Posterior cingulate gyrus (tissue), 11 donors: ENCODE data around the gene GRAMD2B.
"Not testable (repeated sequence)": the region's sequence is repeated elsewhere in the genome, so short reads cannot be mapped to it uniquely, and the experiment has no call there.

ENCODE experiments used
- DNase-seq, 10 donors: peaks; one replicate each; pipeline versions ENCODE4 v3.0.0 to v3.0.0-alpha.2; 2020 to 2021; ENCODE audit warnings: mixed read lengths in 3 of 10
- intact Hi-C: fragments of 100-400 bp; cut with DNase I; formaldehyde crosslinking; loops from one replicate; pipeline ENCODE4 v1.15.1; 2023

GRAMD2B gene, protein sequence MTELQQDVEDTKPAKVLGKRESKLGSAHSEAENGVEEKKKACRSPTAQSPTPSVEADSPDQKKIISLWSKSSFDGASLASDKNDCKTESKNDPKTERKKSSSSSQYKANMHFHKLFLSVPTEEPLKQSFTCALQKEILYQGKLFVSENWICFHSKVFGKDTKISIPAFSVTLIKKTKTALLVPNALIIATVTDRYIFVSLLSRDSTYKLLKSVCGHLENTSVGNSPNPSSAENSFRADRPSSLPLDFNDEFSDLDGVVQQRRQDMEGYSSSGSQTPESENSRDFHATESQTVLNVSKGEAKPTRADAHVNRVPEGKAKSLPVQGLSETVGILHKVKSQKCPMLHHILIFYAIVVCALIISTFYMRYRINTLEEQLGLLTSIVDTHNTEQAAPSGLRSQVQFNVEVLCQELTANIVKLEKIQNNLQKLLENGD

DNA sequence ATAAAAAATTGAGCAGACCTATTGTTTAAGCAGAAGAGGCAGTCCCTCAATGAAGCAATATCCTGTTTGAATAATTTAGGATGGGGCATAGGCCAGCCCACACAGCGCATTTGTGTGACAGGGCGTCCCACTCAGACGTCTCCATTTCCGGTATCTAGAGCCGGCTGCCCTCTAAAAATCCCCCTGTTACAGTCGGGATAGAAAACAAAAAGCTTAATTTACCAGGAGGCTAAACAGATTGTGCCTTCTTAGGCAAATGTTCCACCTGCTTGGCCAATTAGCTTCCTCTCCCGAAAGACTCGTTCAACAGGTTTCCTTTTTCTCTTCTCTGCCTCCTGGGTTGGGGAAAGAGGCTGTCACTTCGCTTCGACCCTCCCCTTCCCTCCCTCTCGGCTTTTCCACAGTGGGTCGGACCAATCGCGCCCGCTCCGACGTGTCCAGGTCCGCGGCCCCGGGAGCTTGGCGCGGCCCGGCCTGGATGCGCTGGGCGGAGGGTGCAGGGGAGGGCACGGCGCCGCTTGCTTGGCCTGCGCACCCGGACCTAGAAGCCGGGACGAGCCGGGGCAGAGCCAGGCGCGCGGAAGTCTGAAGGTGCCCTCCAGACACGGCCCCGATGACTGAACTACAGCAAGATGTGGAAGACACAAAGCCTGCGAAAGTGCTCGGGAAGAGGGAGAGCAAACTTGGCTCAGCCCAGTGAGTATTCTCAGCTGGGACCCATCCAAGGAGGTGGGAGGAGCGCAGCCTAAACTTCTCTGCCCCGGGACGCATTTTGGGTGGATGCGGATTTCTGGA, at the start of gene GRAMD2B:
Gene GRAMD2B (plus strand): TSS at position 416 of the 795 bp plus-strand sequence. CDS start 198 bp downstream, at position 614.
- intact Hi-C loops, result loop anchor here (5.0 to 10.0 kb wide), 2 partner anchors 62 to 114 kb away; no protein-coding TSS in a partner anchor
- peak; percentile 67 to 95 (median 74) for DNase-seq

DNA sequence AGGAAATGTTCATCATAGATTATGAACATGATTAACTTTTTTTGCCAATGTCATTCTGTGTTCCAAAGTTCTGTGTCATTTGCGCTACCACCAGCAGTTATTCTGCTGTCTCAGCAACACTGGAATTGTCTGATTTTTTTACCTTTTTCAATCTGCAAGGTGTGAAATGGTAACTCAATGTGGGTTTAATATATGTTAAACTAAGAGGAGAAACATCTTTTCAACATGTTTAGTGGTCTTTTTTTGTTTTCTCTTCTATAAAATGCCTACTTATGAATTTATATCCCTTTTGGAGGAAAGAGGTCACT, 49.1 kb upstream of the GRAMD2B start:
- no peak for DNase-seq
- intact Hi-C loops, result no loop called here

DNA sequence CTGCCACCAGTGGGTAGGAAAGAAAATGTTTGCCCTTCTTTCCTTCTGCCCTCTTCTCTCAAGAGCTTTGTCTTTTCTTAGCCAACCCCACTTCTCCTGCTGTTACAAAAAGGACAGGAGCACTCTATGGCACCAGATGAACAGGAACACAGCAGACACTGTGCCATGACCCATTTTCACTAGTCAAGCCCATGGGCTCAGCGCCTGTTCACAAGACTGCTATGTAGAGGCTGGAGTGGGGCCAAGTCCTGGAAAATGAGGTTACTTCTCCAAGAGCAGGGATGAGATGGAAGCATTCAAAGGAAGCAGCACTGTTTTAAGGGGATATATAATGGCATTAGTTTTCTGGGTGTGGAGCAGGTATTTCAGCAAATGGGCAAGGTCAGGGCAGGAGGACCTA, 46.8 kb upstream of the GRAMD2B start:
- peak in 9 of 10 donors; percentile 17 to 74 (median 42) for DNase-seq
- intact Hi-C loops, result no loop called here

GRCh38 chr5:126377424-126377823, 45.8 kb upstream of the GRAMD2B start:
- intact Hi-C loops, result no loop called here
- no peak for DNase-seq

- intact Hi-C loops, DNase-seq: not testable (repeated sequence)
These were observed 42.9 kb upstream of the GRAMD2B start for GRCh38 chr5:126380316-126380715.

DNA sequence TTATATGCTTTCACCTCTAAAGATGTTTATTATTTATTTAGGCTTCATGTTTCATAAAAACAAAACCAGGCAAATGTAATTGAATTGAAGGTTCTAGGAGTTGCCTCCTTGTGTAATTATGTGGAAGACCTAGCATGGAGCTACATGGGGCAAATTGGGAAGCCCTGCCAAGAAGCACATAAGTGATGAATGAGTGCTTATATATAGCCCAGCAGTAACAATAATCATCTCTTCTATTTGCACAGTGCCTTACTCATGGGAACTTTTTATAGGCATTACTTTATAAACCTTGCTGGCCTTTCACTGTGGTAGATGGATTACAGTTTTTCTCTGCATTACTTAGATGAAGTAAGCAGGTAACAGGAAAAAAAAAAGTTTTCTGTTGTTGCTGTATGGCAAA, 40.0 kb upstream of the GRAMD2B start:
- no peak for DNase-seq
- intact Hi-C loops, result no loop called here

GRCh38 chr5:126383776-126384175, 39.4 kb upstream of the GRAMD2B start:
- intact Hi-C loops, result no loop called here
- DNase-seq, result no peak

- DNase-seq, result no peak
- intact Hi-C loops, result no loop called here
These were observed 38.2 kb upstream of the GRAMD2B start for GRCh38 chr5:126384985-126385384.

DNA sequence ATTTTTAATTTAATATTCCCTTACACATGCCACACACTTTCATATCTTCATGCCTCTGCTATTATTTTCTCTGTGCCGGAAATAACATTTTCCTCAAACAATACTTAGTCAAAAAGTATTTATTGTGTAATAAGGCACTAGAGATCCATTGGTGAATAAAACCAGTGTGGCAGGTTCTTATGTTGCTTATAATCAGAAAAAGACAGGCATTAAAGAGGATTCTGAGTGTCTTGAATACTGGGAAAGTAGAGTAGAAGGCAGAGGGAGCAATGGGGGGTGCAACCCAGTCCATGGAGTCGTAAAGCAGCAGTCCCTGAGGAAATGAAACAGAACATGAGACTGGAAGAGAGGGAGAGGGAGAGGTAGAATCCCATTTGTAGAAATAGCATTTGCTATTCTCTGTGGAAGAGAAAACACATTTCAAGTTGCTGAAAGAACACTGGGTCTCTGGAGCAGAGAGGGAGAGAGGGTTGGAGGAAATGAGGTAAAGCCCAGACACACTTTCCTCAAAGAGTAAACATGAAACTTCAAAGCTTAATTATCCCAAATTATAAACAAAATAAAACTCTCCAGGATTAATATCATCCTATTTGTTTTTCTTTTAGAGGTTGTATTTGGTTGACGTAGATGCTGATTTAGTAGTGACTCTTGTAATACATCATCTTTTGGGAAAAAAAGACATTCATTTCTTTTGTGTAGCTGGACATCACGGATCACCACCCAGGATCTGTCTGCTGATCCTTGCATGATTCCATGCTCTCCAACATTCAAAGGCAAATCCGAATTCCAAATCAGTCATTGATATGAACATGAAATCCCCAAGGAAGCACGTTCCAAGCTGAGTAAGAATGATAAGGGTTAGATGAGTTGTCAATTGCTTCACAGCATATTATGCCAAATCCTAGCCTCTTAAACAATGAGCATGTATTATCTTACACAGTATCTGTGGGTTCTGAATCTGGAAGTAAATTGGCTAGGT, 37.4 kb upstream of the GRAMD2B start:
- intact Hi-C loops, result no loop called here
- DNase-seq, result no peak

DNA sequence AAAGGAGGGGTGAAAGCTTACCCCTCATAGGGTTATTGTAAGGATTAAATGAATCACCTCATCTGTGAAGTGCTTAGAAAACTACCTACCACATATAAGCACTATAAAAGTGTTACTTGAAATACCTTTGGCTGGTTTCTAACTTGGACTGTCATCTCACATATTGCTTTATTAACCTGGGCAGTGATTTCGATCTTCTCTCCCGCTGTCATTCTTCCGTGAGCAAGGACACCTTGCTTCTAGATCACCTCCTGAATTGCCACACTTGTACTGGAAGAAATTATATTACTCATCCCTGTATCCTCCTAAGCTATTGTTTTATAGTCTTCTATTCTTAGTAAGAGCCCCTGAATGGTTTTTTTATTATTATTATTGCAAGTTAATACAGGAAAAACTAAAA, 34.0 kb upstream of the GRAMD2B start:
- intact Hi-C loops, result no loop called here
- DNase-seq, result no peak

DNA sequence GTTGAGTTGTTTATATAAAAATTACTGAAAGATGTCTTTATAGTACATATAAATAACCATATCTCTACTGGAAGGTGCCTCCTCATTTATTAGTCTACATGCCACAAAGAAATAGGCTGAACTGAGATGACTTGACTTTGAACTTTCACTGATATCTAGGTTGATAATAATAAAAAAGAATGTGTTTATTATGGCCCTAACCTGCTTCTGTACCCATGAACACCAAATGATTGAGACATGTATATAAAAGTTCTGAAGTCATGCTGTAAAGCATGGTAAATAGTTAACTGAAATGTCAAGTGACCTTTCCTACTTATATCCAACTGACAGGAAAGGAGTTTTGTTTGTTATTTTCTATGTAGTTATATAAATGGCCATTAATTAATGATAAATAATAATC, 33.2 kb upstream of the GRAMD2B start:
- intact Hi-C loops, result no loop called here

DNA sequence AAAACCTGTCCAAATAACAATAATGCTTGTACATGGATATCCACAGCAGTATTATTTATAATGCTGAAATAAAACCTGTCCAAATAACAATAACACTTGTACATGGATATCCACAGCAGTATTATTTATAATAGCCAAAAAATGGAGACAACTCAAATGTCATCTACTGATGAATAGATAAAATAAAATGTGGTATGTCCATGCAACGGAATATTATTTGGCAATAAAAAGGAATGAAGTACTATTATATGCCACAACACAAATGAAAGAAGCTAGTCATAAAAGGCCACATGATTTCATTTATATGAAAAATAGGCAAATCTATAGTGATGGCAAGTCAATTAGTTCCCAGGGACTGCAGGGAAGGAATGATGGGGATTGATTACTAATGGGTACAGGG, 31.8 kb upstream of the GRAMD2B start:
- DNase-seq, result no peak
- intact Hi-C loops, result no loop called here

More for the DNA sequence above, 33.2 kb upstream of the GRAMD2B start:
- no peak for DNase-seq

DNA sequence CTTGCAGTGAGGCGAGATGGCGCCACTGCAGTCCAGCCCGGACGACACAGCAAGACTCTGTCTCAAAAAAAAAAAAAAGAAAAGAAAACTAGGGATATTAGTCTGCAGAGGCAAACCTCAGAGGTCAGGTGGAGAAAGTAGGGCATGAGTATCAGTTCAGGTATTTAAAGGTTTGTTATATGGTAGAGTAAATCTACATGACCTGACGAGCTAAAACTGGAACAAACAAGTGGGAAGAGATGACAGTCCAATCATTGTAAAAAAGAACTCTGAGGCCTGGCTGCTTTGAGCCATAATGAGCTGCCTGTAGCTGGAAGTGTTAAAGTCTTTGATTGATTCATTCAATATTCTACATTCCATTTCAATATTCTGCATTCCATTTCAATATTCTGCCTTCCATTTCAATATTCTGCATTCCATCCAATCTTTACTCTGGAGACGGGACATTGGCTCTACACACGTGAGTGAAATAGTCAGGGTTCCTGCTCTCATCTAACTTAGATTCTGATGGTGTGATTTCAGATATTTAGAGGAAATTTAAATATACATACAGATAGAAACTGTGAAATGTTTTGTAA, 28.9 kb upstream of the GRAMD2B start:
- no peak for DNase-seq
- intact Hi-C loops, result no loop called here

DNA sequence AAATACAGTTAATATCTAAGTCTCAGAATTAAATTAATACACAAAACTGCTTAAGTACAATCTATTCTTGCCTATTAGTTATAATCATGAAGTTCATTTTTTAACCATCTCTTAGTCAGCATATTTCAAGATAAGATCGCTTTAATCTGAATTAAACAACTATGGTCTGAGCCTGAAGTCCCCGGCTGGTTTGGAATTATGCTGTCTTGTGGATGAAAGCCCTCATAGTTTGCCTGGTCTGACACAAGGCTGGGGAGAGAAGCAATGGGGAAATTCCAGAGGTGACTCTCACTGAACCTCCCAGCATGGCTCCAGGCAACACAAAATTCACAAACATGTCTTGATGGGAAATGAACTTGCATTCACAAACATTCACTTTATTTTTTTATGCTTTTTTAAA, 28.0 kb upstream of the GRAMD2B start:
- DNase-seq, result no peak
- intact Hi-C loops, result no loop called here

DNA sequence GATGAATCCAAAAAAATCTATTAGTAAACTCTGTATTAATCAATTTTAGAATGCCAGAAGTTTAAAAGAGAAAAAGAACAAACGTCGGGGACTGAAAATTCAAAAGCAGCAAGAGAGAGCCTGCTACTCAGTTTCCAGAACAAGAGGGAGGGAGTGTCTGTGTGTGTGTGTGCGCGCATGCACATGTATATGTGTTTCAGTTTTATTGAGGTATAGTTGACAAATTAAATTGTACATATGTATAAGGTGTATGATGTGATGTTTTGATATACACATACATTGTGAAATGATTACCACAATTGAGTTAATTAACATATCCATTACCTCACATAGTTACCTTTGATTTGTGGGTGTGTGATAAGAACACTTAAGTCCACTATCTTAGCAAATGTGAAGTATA, 27.6 kb upstream of the GRAMD2B start:
- DNase-seq, result no peak
- intact Hi-C loops, result no loop called here

- DNase-seq, intact Hi-C loops: not testable (repeated sequence)
These were observed 26.5 kb upstream of the GRAMD2B start for GRCh38 chr5:126396721-126397120.

GRCh38 chr5:126398791-126399190, 24.4 kb upstream of the GRAMD2B start:
- intact Hi-C loops, result no loop called here
- DNase-seq, result no peak

GRCh38 chr5:126400621-126401251, 22.5 kb upstream of the GRAMD2B start:
- intact Hi-C loops, result no loop called here

GRCh38 chr5:126402621-126403555, 20.3 kb upstream of the GRAMD2B start:
- no peak for DNase-seq
- intact Hi-C loops, result no loop called here

More at GRCh38 chr5:126400621-126401251, 22.5 kb upstream of the GRAMD2B start:
- DNase-seq, result no peak
